Uterus (tissue), 4 donors: ENCODE data around the gene DDX21. TPM values are rescaled to one million over a fixed set of nuclear protein-coding genes. Genes with fewer than 3 reads are reported as not detected.
A peak's percentile ranks its signal among the peaks of the same experiment; 100 is the strongest.
"Not testable (repeated sequence)": the region's sequence is repeated elsewhere in the genome, so short reads cannot be mapped to it uniquely, and the experiment has no call there.

Experiments used
- DNase-seq, 2 donors: peaks; one replicate each; pipeline ENCODE4 v3.0.0-alpha.2; 2019 to 2020
- H3K27ac ChIP-seq, 2 donors: fragments of 200-600 bp; sonication (generic); 1 replicate in 1 of 2; 2 replicates in 1 of 2; pipeline ENCODE4 v1.5.1; 2016 to 2018
- H3K27me3 ChIP-seq, 2 donors: fragments of 200-600 bp; sonication (generic); one replicate each; pipeline ENCODE4 v1.5.1; 2018 to 2019; ENCODE audit warnings: control low read depth in 1 of 2
- H3K36me3 ChIP-seq, 2 donors: fragments of 200-600 bp; sonication (generic); one replicate each; pipeline ENCODE4 v1.5.1; 2019; ENCODE audit warnings: control low read depth in 1 of 2
- H3K4me1 ChIP-seq, 2 donors: fragments of 200-600 bp; sonication (generic); one replicate each; pipeline ENCODE4 v1.5.1; 2018 to 2019; ENCODE audit warnings: control low read depth in 1 of 2
- H3K4me3 ChIP-seq, 2 donors: fragments of 200-600 bp; sonication (generic); 1 replicate in 1 of 2; 2 replicates in 1 of 2; pipeline ENCODE4 v1.5.1; 2018 to 2019; ENCODE audit warnings: mild to moderate bottlenecking in 1 of 2
- H3K9me3 ChIP-seq, 2 donors: fragments of 200-600 bp; sonication (generic); one replicate each; pipeline ENCODE4 v1.5.1; 2019; ENCODE audit warnings: control low read depth in 1 of 2
- CTCF ChIP-seq, 4 experiments: fragments of 200-600 bp in 2 of 4; fragments of 450-650 bp in 2 of 4; sonication (generic) in 2 of 4; IDR thresholded peaks; one replicate each; pipeline ENCODE4 v1.5.1; 2016 to 2019; ENCODE audit warnings: antibody characterized with exemption in 4 of 4, mild to moderate bottlenecking in 2 of 4, moderate library complexity in 1 of 4
- POLR2A ChIP-seq, 2 donors: fragments of 450-650 bp; IDR thresholded peaks; one replicate each; pipeline ENCODE4 v1.6.1; 2016; ENCODE audit warnings: antibody characterized with exemption in 2 of 2, mild to moderate bottlenecking in 1 of 2, moderate library complexity in 1 of 2
- intact Hi-C: fragments of 100-400 bp; cut with DNase I; formaldehyde crosslinking; loops from one replicate; pipeline ENCODE4 v1.15.1; 2023; ENCODE audit warnings: low total_unique reads
- total RNA-seq, 4 donors: library from RNA; depleted of rRNA in 3 of 4; stranded (reverse); fragments of >200 nt in 3 of 4; gene quantifications; one replicate each; pipeline versions ENCODE4 v1.1.0 to v1.2.4, GENCODE V29; 2014 to 2023
- donor health status: DM: yes; HTN: yes; CAD: no.

The DDX21 gene
- total RNA-seq, 4 donors from 2014 or later, result 24.1 to 52.6 (median 38.1) TPM

DNA sequence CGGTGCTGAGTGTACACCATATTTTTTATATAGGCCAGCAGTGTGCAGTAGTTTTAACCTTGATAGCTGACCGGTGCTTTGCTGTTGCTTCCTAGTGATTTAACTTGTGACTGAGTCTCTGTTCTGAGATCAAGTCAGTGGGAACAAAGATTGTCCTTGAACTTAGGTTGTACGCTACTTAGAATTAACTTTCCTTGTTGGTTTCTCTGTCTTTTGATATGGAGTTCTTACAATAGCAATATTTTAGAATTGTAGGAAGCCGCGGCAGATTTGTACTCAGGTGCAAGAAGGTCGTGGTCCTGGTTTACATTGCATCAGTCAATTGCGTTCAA, 1.3 kb downstream of the DDX21 start:
- no peak for DNase-seq
- H3K4me1 ChIP-seq, result peaks cover 5 to 6% of the 10 kb centered on the region in 2 donors
- no peaks in the 10 kb centered on the region for H3K36me3 ChIP-seq
- H3K27me3 ChIP-seq, result no peaks in the 10 kb centered on the region
- no peaks in the 10 kb centered on the region for H3K9me3 ChIP-seq
- peak overlapping the region in 1 of 2 donors; percentile 79 for H3K27ac ChIP-seq
- intact Hi-C loops, result no loop called here
- peak overlapping the region; percentile 58 to 99 for H3K4me3 ChIP-seq
- no peak for TF ChIP-seq CTCF (IDR thresholded peaks at IDR 0.05)

GRCh38 chr10:68957654-68958053, 1.7 kb downstream of the DDX21 start:
- DNase-seq, result no peak
- H3K27me3 ChIP-seq, result no peaks in the 10 kb centered on the region
- intact Hi-C loops, result no loop called here
- peaks cover 5 to 6% of the 10 kb centered on the region in 2 donors for H3K4me1 ChIP-seq
- TF ChIP-seq CTCF (IDR thresholded peaks at IDR 0.05), result no peak
- no peak for TF ChIP-seq POLR2A (IDR thresholded peaks at IDR 0.05)
- no peak overlapping the region for H3K27ac ChIP-seq
- H3K4me3 ChIP-seq, result peak overlapping the region in 1 of 2 donors; percentile 58
- H3K9me3 ChIP-seq, result no peaks in the 10 kb centered on the region
- H3K36me3 ChIP-seq, result no peaks in the 10 kb centered on the region

DNA sequence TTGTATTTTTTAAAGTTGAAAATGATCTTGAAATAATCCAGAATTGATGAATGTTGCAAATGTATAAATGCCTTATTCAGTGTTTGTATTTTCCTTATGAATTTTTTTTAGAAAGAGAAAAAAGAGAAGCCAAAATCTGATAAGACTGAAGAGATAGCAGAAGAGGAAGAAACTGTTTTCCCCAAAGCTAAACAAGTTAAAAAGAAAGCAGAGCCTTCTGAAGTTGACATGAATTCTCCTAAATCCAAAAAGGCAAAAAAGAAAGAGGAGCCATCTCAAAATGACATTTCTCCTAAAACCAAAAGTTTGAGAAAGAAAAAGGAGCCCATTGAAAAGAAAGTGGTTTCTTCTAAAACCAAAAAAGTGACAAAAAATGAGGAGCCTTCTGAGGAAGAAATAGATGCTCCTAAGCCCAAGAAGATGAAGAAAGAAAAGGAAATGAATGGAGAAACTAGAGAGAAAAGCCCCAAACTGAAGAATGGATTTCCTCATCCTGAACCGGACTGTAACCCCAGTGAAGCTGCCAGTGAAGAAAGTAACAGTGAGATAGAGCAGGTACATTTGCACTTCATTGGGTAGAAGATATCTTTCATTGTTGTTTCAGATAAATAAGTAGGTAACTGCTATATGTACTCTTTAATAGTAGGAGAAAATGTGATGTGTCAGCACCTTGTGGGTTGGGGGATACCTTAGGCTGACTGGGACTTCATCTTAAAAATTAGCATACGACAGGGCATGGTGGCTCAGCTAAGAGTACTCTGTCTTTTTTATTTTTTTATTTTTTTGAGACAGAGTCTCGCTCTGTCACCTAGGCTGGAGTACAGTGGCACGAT, 3.9 kb downstream of the DDX21 start:
- H3K27ac ChIP-seq, result no peak overlapping the region
- no peaks in the 10 kb centered on the region for H3K9me3 ChIP-seq
- H3K27me3 ChIP-seq, result no peaks in the 10 kb centered on the region
- intact Hi-C loops, result no loop called here
- TF ChIP-seq CTCF (IDR thresholded peaks at IDR 0.05) (no peak), POLR2A (IDR thresholded peaks at IDR 0.05) (no peak)
- H3K4me1 ChIP-seq, result peaks cover 5 to 6% of the 10 kb centered on the region in 2 donors
- H3K4me3 ChIP-seq, result no peak overlapping the region
- H3K36me3 ChIP-seq, result no peaks in the 10 kb centered on the region
- no peak for DNase-seq

GRCh38 chr10:68963151-68963550, 7.2 kb downstream of the DDX21 start:
- DNase-seq, result no peak
- TF ChIP-seq CTCF (IDR thresholded peaks at IDR 0.05) (no peak), POLR2A (IDR thresholded peaks at IDR 0.05) (no peak)
- Histone ChIP-seq H3K9me3 (no peaks in the 10 kb centered on the region), H3K4me3 (no peak overlapping the region), H3K27ac (no peak overlapping the region), H3K27me3 (no peaks in the 10 kb centered on the region), H3K36me3 (no peaks in the 10 kb centered on the region), H3K4me1 (no peaks in the 10 kb centered on the region)
- intact Hi-C loops, result no loop called here

DNA sequence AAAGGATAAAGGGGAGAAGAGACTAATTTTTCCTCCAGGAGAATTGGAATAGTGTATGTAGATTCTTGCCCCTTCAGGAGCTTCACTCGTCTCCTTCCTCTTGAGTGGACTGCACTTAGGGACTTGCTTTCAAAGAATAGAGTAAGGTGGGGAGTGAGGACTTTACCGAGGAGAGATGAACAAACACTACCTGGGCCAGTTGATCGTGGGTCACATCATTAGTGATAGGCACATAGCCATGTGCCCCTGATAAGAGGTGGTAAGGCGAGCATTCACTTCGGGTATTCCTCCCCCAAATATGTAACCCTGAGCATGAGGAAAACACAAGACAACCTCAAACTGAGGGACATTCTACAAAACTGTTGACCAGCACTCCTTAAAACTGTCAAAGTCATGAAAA, 18.0 kb downstream of the DDX21 start:
- intact Hi-C loops, result no loop called here
- Histone ChIP-seq H3K9me3 (no peaks in the 10 kb centered on the region), H3K4me3 (no peak overlapping the region), H3K4me1 (no peaks in the 10 kb centered on the region), H3K36me3 (no peaks in the 10 kb centered on the region), H3K27me3 (no peaks in the 10 kb centered on the region), H3K27ac (no peak overlapping the region)
- TF ChIP-seq CTCF (IDR thresholded peaks at IDR 0.05) (no peak), POLR2A (IDR thresholded peaks at IDR 0.05) (no peak)
- no peak for DNase-seq

- H3K9me3 ChIP-seq, H3K36me3 ChIP-seq, H3K4me3 ChIP-seq, H3K27me3 ChIP-seq, intact Hi-C loops, DNase-seq, H3K27ac ChIP-seq, H3K4me1 ChIP-seq: not testable (repeated sequence)
Observed at GRCh38 chr10:68975936-68976473, 20.0 kb downstream of the DDX21 start.

GRCh38 chr10:68979738-68980137, 23.8 kb downstream of the DDX21 start:
- H3K4me1 ChIP-seq, H3K36me3 ChIP-seq, H3K9me3 ChIP-seq, DNase-seq, H3K27ac ChIP-seq, H3K4me3 ChIP-seq, intact Hi-C loops, H3K27me3 ChIP-seq: not testable (repeated sequence)
